ENCODE measurements around the gene PYDC2.

The PYDC2 gene

DNA sequence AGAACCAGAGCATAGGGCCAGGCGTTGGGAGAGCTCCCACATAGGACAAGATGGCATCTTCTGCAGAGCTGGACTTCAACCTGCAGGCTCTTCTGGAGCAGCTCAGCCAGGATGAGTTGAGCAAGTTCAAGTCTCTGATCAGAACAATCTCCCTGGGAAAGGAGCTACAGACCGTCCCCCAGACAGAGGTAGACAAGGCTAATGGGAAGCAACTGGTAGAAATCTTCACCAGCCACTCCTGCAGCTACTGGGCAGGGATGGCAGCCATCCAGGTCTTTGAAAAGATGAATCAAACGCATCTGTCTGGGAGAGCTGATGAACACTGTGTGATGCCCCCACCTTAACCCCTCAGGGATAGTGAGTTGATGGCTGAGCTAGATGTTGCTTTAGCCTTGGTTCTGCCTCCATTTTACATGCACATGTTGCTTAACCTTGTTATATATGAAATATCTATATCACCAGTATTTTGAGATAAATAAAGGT is at the start of gene PYDC2:
TSS of gene PYDC2 (plus strand) at position 51 of the 483 bp plus-strand sequence. CDS start at position 51, 0 bp downstream.
- no peak for TF ChIP-seq GATA2 (IDR thresholded peaks at IDR 0.05; ENCODE audit: low read depth, low read length)
- TF ChIP-seq GATA3 (IDR thresholded peaks at IDR 0.05; ENCODE audit: low read depth, low read length) = no peak

DNA sequence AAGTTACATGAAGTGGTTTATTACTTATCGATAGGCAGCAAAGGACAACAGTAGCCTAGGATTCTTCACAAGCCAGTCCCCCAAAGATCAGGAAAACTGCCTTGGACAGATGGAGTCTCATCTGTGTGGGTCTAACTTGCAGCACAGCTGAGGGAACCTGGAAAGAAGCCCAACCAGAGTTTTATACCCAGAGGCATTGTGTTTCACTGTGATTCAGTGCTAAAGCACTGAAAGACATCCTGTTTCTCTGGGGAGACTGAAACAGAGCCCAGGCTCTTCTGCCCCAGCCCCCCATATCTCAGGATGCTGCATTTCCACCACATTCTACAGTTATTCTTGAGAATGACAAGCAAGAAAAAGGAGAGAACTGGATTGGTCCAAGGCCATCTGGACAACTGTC is 48.2 kb upstream of the PYDC2 start:
- no peak for TF ChIP-seq GATA2 (IDR thresholded peaks at IDR 0.05; ENCODE audit: low read depth, low read length)

DNA sequence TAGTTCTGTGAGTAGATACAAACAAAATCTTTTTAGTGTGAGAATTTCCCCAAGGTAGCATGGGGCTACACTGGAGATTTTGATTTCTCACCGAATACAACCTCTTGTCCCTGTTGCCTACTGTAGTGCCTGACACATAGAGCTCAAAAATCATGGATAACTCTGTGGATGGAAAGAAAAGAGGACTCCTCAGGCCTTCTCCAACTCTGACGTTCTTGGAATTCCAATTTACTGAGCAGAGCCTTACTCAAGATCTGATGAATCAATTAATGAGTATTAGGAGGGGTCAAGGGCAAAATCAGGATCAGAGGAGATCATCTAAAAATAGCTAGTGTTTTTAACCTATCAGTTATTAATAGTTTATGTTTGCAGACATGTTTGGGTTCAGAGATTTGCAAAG is 46.7 kb upstream of the PYDC2 start:
- no peak for TF ChIP-seq GATA3 (IDR thresholded peaks at IDR 0.05; ENCODE audit: low read depth, low read length)
- no peak for TF ChIP-seq GATA2 (IDR thresholded peaks at IDR 0.05; ENCODE audit: low read depth, low read length)

DNA sequence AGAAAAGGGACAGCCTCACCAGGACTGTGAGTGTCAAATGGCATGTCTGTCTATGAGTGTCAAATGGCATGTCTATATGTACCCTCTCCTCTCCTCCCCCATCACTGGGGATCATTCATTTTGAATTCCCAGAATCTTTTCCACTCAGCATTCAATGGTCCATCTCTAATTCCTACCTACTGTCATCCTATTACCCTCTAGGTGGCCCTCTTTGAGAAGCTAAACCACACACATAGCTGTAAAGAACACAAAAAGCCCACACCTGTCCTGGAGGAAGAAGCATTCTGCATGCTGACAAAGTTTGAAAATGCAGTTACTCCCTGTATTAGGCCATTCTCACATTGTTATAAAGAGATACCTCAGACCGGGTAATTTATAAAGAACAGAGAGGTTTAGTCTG is 46.2 kb upstream of the PYDC2 start:
- TF ChIP-seq GATA3 (IDR thresholded peaks at IDR 0.05; ENCODE audit: low read depth, low read length) (no peak), GATA2 (IDR thresholded peaks at IDR 0.05; ENCODE audit: low read depth, low read length) (no peak)

GRCh38 chr3:191415566-191415965 is 45.4 kb upstream of the PYDC2 start:
- TF ChIP-seq GATA3 (IDR thresholded peaks at IDR 0.05; ENCODE audit: low read depth, low read length) = no peak
- no peak for TF ChIP-seq GATA2 (IDR thresholded peaks at IDR 0.05; ENCODE audit: low read depth, low read length)

- TF ChIP-seq GATA2 (IDR thresholded peaks at IDR 0.05; ENCODE audit: low read depth, low read length) = no peak
- TF ChIP-seq GATA3 (IDR thresholded peaks at IDR 0.05; ENCODE audit: low read depth, low read length) = no peak
These were observed 43.6 kb upstream of the PYDC2 start for GRCh38 chr3:191417457-191417729.

GRCh38 chr3:191420771-191421170 is 40.2 kb upstream of the PYDC2 start:
- no peak for TF ChIP-seq GATA2 (IDR thresholded peaks at IDR 0.05; ENCODE audit: low read depth, low read length)

- TF ChIP-seq GATA2 (IDR thresholded peaks at IDR 0.05; ENCODE audit: low read depth, low read length) (no peak), GATA3 (IDR thresholded peaks at IDR 0.05; ENCODE audit: low read depth, low read length) (no peak)
These were observed 36.1 kb upstream of the PYDC2 start for GRCh38 chr3:191424881-191425280.

DNA sequence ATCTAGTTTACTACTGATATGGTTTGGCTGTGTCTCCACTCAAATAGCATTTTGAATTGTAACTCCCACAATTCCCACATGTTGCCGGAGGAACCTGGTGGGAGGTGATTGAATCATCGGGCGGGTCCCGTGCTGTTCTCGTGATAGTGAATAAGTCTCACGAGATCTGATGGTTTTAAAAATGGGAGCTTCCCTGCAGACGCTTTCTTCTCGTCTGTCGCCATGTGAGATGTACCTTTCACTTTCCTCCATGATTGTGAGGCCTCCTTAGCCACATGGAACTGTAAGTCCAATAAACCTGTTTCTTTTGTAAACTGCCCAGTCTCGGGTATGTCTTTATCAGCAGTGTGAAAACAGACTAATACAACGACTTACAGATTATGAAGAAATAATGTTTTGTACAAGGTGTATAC is 35.6 kb upstream of the PYDC2 start:
- TF ChIP-seq GATA2 (IDR thresholded peaks at IDR 0.05; ENCODE audit: low read depth, low read length) = no peak
- TF ChIP-seq GATA3 (IDR thresholded peaks at IDR 0.05; ENCODE audit: low read depth, low read length) = no peak

GRCh38 chr3:191426311-191426710 is 34.7 kb upstream of the PYDC2 start:
- no peak for TF ChIP-seq GATA3 (IDR thresholded peaks at IDR 0.05; ENCODE audit: low read depth, low read length)

DNA sequence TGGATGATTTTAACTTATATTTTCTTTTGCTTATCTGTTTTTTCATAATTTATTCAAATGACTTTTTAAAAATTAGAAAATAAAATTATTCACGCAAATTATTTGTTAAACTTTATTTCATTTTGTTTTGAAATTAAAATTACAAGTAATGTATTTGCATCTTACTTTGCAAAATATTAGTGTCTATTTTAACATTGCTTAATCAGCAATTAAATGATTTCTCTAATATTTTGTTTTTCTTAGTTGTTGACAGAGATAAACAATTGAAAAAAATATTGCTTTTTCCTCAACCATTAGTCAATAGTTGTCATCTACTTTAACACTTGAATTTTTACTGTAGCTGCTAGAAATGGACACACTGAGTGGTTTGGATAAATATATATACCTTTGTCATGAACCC is 32.8 kb upstream of the PYDC2 start:
- TF ChIP-seq GATA2 (IDR thresholded peaks at IDR 0.05; ENCODE audit: low read depth, low read length) (no peak), GATA3 (IDR thresholded peaks at IDR 0.05; ENCODE audit: low read depth, low read length) (no peak)

- TF ChIP-seq GATA3 (IDR thresholded peaks at IDR 0.05; ENCODE audit: low read depth, low read length) (no peak), GATA2 (IDR thresholded peaks at IDR 0.05; ENCODE audit: low read depth, low read length) (no peak)
These were observed 30.9 kb upstream of the PYDC2 start for GRCh38 chr3:191430103-191430502.

DNA sequence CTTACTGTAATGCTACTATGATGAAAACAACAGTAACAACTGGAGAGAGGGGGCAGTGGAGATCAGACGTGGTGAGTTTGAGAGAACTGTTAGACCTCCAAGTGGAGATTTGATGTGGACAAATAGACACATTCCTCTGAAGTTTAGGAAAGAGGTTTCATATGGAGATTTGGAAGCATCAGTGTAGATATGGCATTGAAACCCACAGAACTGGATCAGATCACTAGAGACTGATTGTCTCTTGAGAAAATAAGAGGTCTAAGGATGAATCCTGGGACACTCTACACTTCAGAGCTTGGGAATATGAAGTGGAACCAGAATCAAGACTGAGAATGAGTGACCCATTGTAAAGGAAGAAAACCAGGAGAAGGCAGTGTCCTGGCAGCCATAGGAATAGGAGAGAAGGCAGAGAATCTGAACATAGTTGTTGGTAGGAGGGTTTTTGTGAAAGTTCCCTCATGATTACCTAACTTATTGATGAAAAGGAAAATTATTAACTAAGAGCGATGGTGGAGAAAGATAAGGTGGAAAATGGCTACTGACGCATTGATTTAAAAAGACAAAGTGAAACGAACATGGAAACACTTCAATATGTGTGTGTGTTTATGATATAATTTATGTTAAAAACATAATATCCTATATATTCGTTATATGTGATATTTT is 29.7 kb upstream of the PYDC2 start:
- TF ChIP-seq GATA3 (IDR thresholded peaks at IDR 0.05; ENCODE audit: low read depth, low read length) = no peak
- no peak for TF ChIP-seq GATA2 (IDR thresholded peaks at IDR 0.05; ENCODE audit: low read depth, low read length)

DNA sequence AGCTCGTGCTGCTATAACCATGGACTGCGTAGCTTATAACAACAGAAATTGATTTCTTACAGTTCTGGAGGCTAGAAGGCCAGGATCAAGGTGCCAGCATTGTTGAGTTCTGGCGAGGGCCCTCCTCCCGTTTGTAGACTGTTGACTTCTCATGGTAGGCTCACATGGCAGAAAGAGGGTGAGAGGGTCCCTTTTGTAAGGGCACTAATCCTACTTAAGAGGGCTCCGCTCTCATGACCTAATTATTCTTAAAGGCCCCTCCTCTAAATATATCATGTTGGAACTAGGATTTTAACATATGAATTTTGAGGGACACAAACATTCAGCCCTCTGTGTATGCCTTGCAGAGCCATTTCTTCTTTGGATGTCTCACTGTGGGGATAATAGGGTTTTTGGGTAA is 28.8 kb upstream of the PYDC2 start:
- TF ChIP-seq GATA2 (IDR thresholded peaks at IDR 0.05; ENCODE audit: low read depth, low read length) (no peak), GATA3 (IDR thresholded peaks at IDR 0.05; ENCODE audit: low read depth, low read length) (no peak)

DNA sequence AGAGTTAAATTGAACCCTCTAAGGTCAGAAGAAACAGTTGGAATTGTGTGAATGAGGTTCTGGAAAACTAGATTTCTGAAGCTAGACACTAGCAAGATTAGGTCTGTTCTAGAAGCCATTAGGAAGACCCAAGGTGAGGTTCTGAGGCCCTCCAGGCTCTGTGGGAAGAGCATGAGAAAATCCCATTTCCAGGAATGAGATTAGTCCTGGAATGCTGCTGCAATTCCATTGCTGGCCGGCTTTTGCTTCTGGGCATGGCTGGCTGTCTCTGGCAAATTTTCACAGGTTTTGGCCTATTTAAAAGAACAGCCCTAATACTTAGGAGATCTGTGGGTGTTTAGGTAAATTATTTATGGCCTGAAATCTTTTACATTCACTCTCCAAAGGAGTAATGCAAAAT is 26.9 kb upstream of the PYDC2 start:
- no peak for TF ChIP-seq GATA3 (IDR thresholded peaks at IDR 0.05; ENCODE audit: low read depth, low read length)
- TF ChIP-seq GATA2 (IDR thresholded peaks at IDR 0.05; ENCODE audit: low read depth, low read length) = no peak

DNA sequence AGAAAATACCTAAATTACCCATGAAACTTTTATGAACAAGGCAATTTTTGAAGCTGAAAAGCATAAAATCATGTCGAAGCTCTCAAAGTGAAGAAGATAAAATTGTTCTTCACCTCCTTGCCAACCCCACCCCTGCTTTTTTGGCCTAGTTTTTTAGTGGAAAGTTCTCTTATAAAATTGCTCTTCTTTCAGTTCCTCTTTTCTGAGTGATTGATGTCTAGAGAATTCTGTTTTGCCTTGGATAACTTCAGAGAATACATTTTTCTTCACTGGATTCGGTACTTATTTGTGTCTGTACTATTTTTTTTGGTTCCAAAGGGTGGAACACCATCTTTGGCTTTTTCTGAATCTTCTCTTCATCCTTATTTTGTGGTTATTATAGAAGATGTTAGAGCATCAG is 25.0 kb upstream of the PYDC2 start:
- TF ChIP-seq GATA2 (IDR thresholded peaks at IDR 0.05; ENCODE audit: low read depth, low read length) (no peak), GATA3 (IDR thresholded peaks at IDR 0.05; ENCODE audit: low read depth, low read length) (no peak)
